Caco-2 (cell line): ENCODE data around the gene LAMC2. TPM values are rescaled to one million over a fixed set of nuclear protein-coding genes. Genes with fewer than 3 reads are reported as not detected.

Experiments
- BruUV-seq: library from RNA; stranded (reverse); fragments of 400-500 nt; replicated peaks from 2 replicates; lab custom pipeline; 2021; lab: Mats Ljungman, UMichigan
- CTCF ChIA-PET: fragments of 300-600 bp; sonication (Branson Sonifier 250); formaldehyde crosslinking; loops from one replicate; lab custom pipeline; 2022; ENCODE audit warnings: antibody characterized with exemption; lab: Charles Lee
- POLR2A ChIA-PET: fragments of 300-600 bp; sonication (Branson Sonifier 250); formaldehyde crosslinking; loops from one replicate; lab custom pipeline; 2022; ENCODE audit warnings: antibody characterized with exemption; lab: Charles Lee
- DNase-seq, 2 experiments: peaks; one replicate each; pipeline versions ENCODE4 v3.0.0 to v3.0.0-alpha.2; 2020 to 2022
- H3K27me3 ChIP-seq: replicated peaks from 2 replicates; pipeline ENCODE4 v1.6.0; 2011; ENCODE audit warnings: low read length; ENCODE audit not compliant: control insufficient read depth, insufficient read depth
- H3K36me3 ChIP-seq: 2 replicates; pipeline ENCODE4 v1.5.1; 2011; ENCODE audit warnings: low read length; ENCODE audit not compliant: control insufficient read depth, insufficient read depth
- H3K4me1 ChIP-seq: fragments of 250-450 bp; sonication (Bioruptor Pico); 2 replicates; pipeline ENCODE4 v1.5.1; 2020; ENCODE audit warnings: mild to moderate bottlenecking
- H3K4me3 ChIP-seq: 2 replicates; pipeline ENCODE4 v1.5.1; 2011; ENCODE audit warnings: low read depth, mild to moderate bottlenecking, control low read depth, low read length
- H3K9me3 ChIP-seq: fragments of 250-450 bp; sonication (Bioruptor Pico); 2 replicates; pipeline ENCODE4 v1.5.1; 2020; ENCODE audit warnings: mild to moderate bottlenecking, moderate library complexity
- H3K27ac Mint-ChIP-seq: one replicate; pipeline ENCODE4 v1.8.0; 2022; ENCODE audit warnings: mixed read lengths; ENCODE audit not compliant: unreplicated experiment
- H3K27me3 Mint-ChIP-seq: one replicate; pipeline ENCODE4 v1.8.0; 2022; ENCODE audit warnings: mixed read lengths; ENCODE audit not compliant: insufficient read depth, unreplicated experiment
- H3K36me3 Mint-ChIP-seq: one replicate; pipeline ENCODE4 v1.8.0; 2022; ENCODE audit warnings: mild to moderate bottlenecking, mixed read lengths; ENCODE audit not compliant: insufficient read depth, unreplicated experiment
- H3K4me1 Mint-ChIP-seq: one replicate; pipeline ENCODE4 v1.8.0; 2022; ENCODE audit warnings: low read depth, mixed read lengths; ENCODE audit not compliant: unreplicated experiment
- H3K4me3 Mint-ChIP-seq: one replicate; pipeline ENCODE4 v1.8.0; 2022; ENCODE audit warnings: mild to moderate bottlenecking, moderate library complexity, mixed read lengths; ENCODE audit not compliant: unreplicated experiment
- H3K9me3 Mint-ChIP-seq: one replicate; pipeline ENCODE4 v1.8.0; 2022; ENCODE audit warnings: mixed read lengths; ENCODE audit not compliant: unreplicated experiment
- CTCF ChIP-seq, 2 experiments: fragments of 200-600 bp in 1 of 2; IDR thresholded peaks; 1 replicate in 1 of 2; 2 replicates in 1 of 2; pipeline versions ENCODE4 v1.5.1 to v1.8.0; 2011 to 2022; ENCODE audit warnings: antibody characterized with exemption in 1 of 2, control low read depth in 1 of 2, inconsistent platforms in 1 of 2, low read depth in 1 of 2, low read length in 1 of 2, mild to moderate bottlenecking in 1 of 2, moderate library complexity in 1 of 2; ENCODE audit not compliant: insufficient read depth in 1 of 2, severe bottlenecking in 1 of 2, unreplicated experiment in 1 of 2
- intact Hi-C: fragments of 100-400 bp; cut with micrococcal nuclease; formaldehyde crosslinking; loops from one replicate; pipeline ENCODE4 v1.10.0; 2022; ENCODE audit not compliant: unreplicated experiment
- total RNA-seq: library from RNA; stranded (reverse); gene quantifications from 2 replicates; pipeline ENCODE4 v1.2.3, GENCODE V29; 2022

LAMC2 gene
- total RNA-seq, 1 experiment from 2014 or later: 34.9 TPM

- Histone ChIP-seq H3K36me3 (no peaks in the 10 kb centered on the region), H3K4me3 (no peak overlapping the region), H3K9me3 (no peaks in the 10 kb centered on the region), H3K27me3 (no peaks in the 10 kb centered on the region), H3K4me1 (peaks cover 9% of the 10 kb centered on the region)
- no TSS peak for BruUV-seq
- DNase-seq: no peak
- Mint-ChIP-seq H3K4me3 (no peak overlapping the region), H3K36me3 (no peaks in the 10 kb centered on the region), H3K9me3 (no peaks in the 10 kb centered on the region), H3K27ac (no peak overlapping the region), H3K27me3 (no peaks in the 10 kb centered on the region), H3K4me1 (peaks cover 7% of the 10 kb centered on the region)
- TF ChIP-seq CTCF (IDR thresholded peaks at IDR 0.05; ENCODE audit: insufficient read depth in 1 of 2, low read depth in 1 of 2, low read length in 1 of 2, severe bottlenecking in 1 of 2, unreplicated experiment in 1 of 2): no peak
- intact Hi-C loops: no loop called here
- CTCF ChIA-PET: no interaction called here
- POLR2A ChIA-PET: no interaction called here
These were observed 12.4 kb downstream of the LAMC2 start for GRCh38 chr1:183198463-183198862.

GRCh38 chr1:183199304-183199703 is 13.2 kb downstream of the LAMC2 start:
- Mint-ChIP-seq H3K27me3 (no peaks in the 10 kb centered on the region), H3K4me3 (no peak overlapping the region), H3K9me3 (no peaks in the 10 kb centered on the region), H3K4me1 (peaks cover 7% of the 10 kb centered on the region), H3K27ac (no peak overlapping the region), H3K36me3 (no peaks in the 10 kb centered on the region)
- Histone ChIP-seq H3K9me3 (no peaks in the 10 kb centered on the region), H3K4me1 (peaks cover 9% of the 10 kb centered on the region), H3K4me3 (no peak overlapping the region), H3K27me3 (no peaks in the 10 kb centered on the region), H3K36me3 (no peaks in the 10 kb centered on the region)
- no TSS peak for BruUV-seq
- CTCF ChIA-PET: no interaction called here
- no peak for DNase-seq
- intact Hi-C loops: no loop called here
- TF ChIP-seq CTCF (IDR thresholded peaks at IDR 0.05; ENCODE audit: insufficient read depth in 1 of 2, low read depth in 1 of 2, low read length in 1 of 2, severe bottlenecking in 1 of 2, unreplicated experiment in 1 of 2): no peak
- POLR2A ChIA-PET: no interaction called here

GRCh38 chr1:183200451-183200850 is 14.4 kb downstream of the LAMC2 start:
- DNase-seq: no peak
- Mint-ChIP-seq H3K4me3 (no peak overlapping the region), H3K9me3 (no peaks in the 10 kb centered on the region), H3K4me1 (no peaks in the 10 kb centered on the region), H3K27me3 (no peaks in the 10 kb centered on the region), H3K27ac (no peak overlapping the region), H3K36me3 (no peaks in the 10 kb centered on the region)
- intact Hi-C loops: no loop called here
- BruUV-seq: no TSS peak
- Histone ChIP-seq H3K27me3 (no peaks in the 10 kb centered on the region), H3K9me3 (no peaks in the 10 kb centered on the region), H3K4me1 (peaks cover 2% of the 10 kb centered on the region), H3K4me3 (no peak overlapping the region), H3K36me3 (no peaks in the 10 kb centered on the region)
- TF ChIP-seq CTCF (IDR thresholded peaks at IDR 0.05; ENCODE audit: insufficient read depth in 1 of 2, low read depth in 1 of 2, low read length in 1 of 2, severe bottlenecking in 1 of 2, unreplicated experiment in 1 of 2): no peak
- POLR2A ChIA-PET: no interaction called here
- CTCF ChIA-PET: no interaction called here
